Stomach (tissue), 9 donors: ENCODE measurements around the gene LCE2C. TPM values are rescaled to one million over a fixed set of nuclear protein-coding genes. Genes with fewer than 3 reads are reported as not detected.

Source experiments
- DNase-seq, 2 donors: peaks; one replicate each; pipeline versions ENCODE4 v3.0.0 to v3.0.0-alpha.2; 2013 to 2019
- H3K27ac ChIP-seq, 5 donors: fragments of 200-600 bp in 4 of 5; sonication (generic) in 4 of 5; one replicate each; pipeline ENCODE4 v1.5.1; 2013 to 2019; ENCODE audit warnings: mild to moderate bottlenecking in 1 of 5, moderate library complexity in 1 of 5
- H3K27me3 ChIP-seq, 3 donors: fragments of 200-600 bp; sonication (generic); one replicate each; pipeline ENCODE4 v1.5.1; 2017 to 2019; ENCODE audit warnings: mixed run types in 1 of 3
- H3K36me3 ChIP-seq, 4 donors: fragments of 200-600 bp; sonication (generic); 1 replicate in 3 of 4; 2 replicates in 1 of 4; pipeline ENCODE4 v1.5.1; 2016 to 2019
- H3K4me1 ChIP-seq, 4 donors: fragments of 200-600 bp; sonication (generic); one replicate each; pipeline ENCODE4 v1.5.1; 2016 to 2019
- H3K4me3 ChIP-seq, 4 donors: fragments of 200-600 bp; sonication (generic) in 3 of 4; one replicate each; pipeline ENCODE4 v1.5.1; 2016 to 2019; ENCODE audit warnings: mild to moderate bottlenecking in 1 of 4
- H3K9me3 ChIP-seq, 4 donors: fragments of 200-600 bp; sonication (generic); one replicate each; pipeline ENCODE4 v1.5.1; 2016 to 2019
- CTCF ChIP-seq, 7 experiments: fragments of 450-650 bp in 4 of 7; fragments of 200-600 bp in 3 of 7; sonication (generic) in 3 of 7; IDR thresholded peaks; one replicate each; pipeline ENCODE4 v1.5.1; 2016 to 2019; ENCODE audit warnings: antibody characterized with exemption in 7 of 7, control low read depth in 2 of 7, mild to moderate bottlenecking in 1 of 7
- EP300 ChIP-seq: sonication (generic); formaldehyde crosslinking; IDR thresholded peaks from one replicate; pipeline ENCODE4 v1.6.1; 2017; ENCODE audit warnings: antibody characterized with exemption
- POLR2A ChIP-seq, 4 donors: fragments of 450-650 bp; IDR thresholded peaks; one replicate each; pipeline ENCODE4 v1.6.1; 2016; ENCODE audit warnings: antibody characterized with exemption in 4 of 4, control low read depth in 2 of 4, mild to moderate bottlenecking in 1 of 4, moderate library complexity in 1 of 4
- POLR2AphosphoS5 ChIP-seq, 3 donors: sonication (generic); formaldehyde crosslinking; IDR thresholded peaks; one replicate each; pipeline ENCODE4 v1.6.1; 2016; ENCODE audit warnings: antibody characterized with exemption in 3 of 3
- WGBS, 5 donors: extraction: QIAGEN DNeasy Blood & Tissue Kit in 3 of 5; methylation state at CpG; one replicate each; pipeline versions ENCODE4 v1.1.5 to v1.1.7; 2013 to 2018; 5-methylcytosine and 5-hydroxymethylcytosine counted together
- intact Hi-C: fragments of 100-400 bp; cut with DNase I; formaldehyde crosslinking; loops from one replicate; pipeline ENCODE4 v1.15.1; 2023; ENCODE audit warnings: low total_unique reads
- polyA plus RNA-seq, 3 donors: library from polyadenylated mRNA; stranded (reverse); fragments of 200-250 nt; gene quantifications; one replicate each; pipeline ENCODE4 v1.2.3, GENCODE V29; 2013
- total RNA-seq, 5 donors: library from RNA; depleted of rRNA; stranded (reverse); fragments of >200 nt; gene quantifications; one replicate each; pipeline versions ENCODE4 v1.1.0 to v1.2.3, GENCODE V29; 2014 to 2016
- donor health status: healthy with polysubstance abuse.
- donor health status: Bipolar disorder and iron deficiency.
- donor health status: healthy.

LCE2C gene
- total and polyA plus RNA-seq, 8 donors, result not detected

GRCh38 chr1:152697701-152698600, 22.9 kb downstream of the LCE2C start, which contains the start of gene LCE2A:
TSS of gene LCE2A (plus strand) at chr1:152698345. CDS start at chr1:152698902, 557 bp downstream.
- no peaks in the 10 kb centered on the region for H3K4me1 ChIP-seq
- H3K27me3 ChIP-seq, result no peaks in the 10 kb centered on the region
- 40 to 61% (median 50%) methylated on average over 4 of the region's 4 CpGs for WGBS, 5 donors
- no peaks in the 10 kb centered on the region for H3K36me3 ChIP-seq
- no peak within 1 kb of the TSS for H3K27ac ChIP-seq
- peaks cover 0 to 3% (median 0%) of the 10 kb centered on the region in 4 donors for H3K9me3 ChIP-seq
- no peak for TF ChIP-seq POLR2AphosphoS5 (IDR thresholded peaks at IDR 0.05)
- TF ChIP-seq POLR2A (IDR thresholded peaks at IDR 0.05), result no peak
- no peak for TF ChIP-seq CTCF (IDR thresholded peaks at IDR 0.05)
- no peak for TF ChIP-seq EP300
- H3K4me3 ChIP-seq, result no peak within 1 kb of the TSS
- intact Hi-C loops, result no loop called here
- no peak for DNase-seq

- Histone ChIP-seq H3K4me1 (no peaks in the 10 kb centered on the region), H3K9me3 (peaks cover 0 to 4% (median 0%) of the 10 kb centered on the region in 4 donors), H3K27me3 (no peaks in the 10 kb centered on the region), H3K27ac (no peak overlapping the region), H3K36me3 (no peaks in the 10 kb centered on the region), H3K4me3 (no peak overlapping the region)
- no peak for TF ChIP-seq EP300
- no peak for TF ChIP-seq POLR2AphosphoS5 (IDR thresholded peaks at IDR 0.05)
- no peak for TF ChIP-seq CTCF (IDR thresholded peaks at IDR 0.05)
- TF ChIP-seq POLR2A (IDR thresholded peaks at IDR 0.05), result no peak
- intact Hi-C loops, result no loop called here
- DNase-seq, result no peak
- WGBS, 5 donors, result 80 to 87% (median 85%) methylated on average over 4 of the region's 4 CpGs
Measured at GRCh38 chr1:152699746-152700145, 24.7 kb downstream of the LCE2C start.

GRCh38 chr1:152707860-152708259, 32.8 kb downstream of the LCE2C start, which contains the start of gene LCE4A:
TSS of gene LCE4A (plus strand) at chr1:152708160. CDS start at chr1:152709076, 916 bp downstream.
- Histone ChIP-seq H3K9me3 (peaks cover 0 to 4% (median 0%) of the 10 kb centered on the region in 4 donors), H3K4me3 (no peak within 1 kb of the TSS), H3K27me3 (no peaks in the 10 kb centered on the region), H3K27ac (no peak within 1 kb of the TSS), H3K4me1 (no peaks in the 10 kb centered on the region), H3K36me3 (no peaks in the 10 kb centered on the region)
- TF ChIP-seq EP300 (no peak), CTCF (IDR thresholded peaks at IDR 0.05) (no peak), POLR2AphosphoS5 (IDR thresholded peaks at IDR 0.05) (no peak), POLR2A (IDR thresholded peaks at IDR 0.05) (no peak)
- intact Hi-C loops, result no loop called here
- WGBS, 5 donors, result 56 to 81% (median 76%) methylated on average over 2 of the region's 2 CpGs
- DNase-seq, result no peak

- Histone ChIP-seq H3K27me3 (peaks cover 0 to 10% (median 0%) of the 10 kb centered on the region in 3 donors), H3K4me1 (no peaks in the 10 kb centered on the region), H3K4me3 (no peak overlapping the region), H3K27ac (no peak overlapping the region), H3K36me3 (no peaks in the 10 kb centered on the region), H3K9me3 (peaks cover 0 to 13% (median 8%) of the 10 kb centered on the region in 4 donors)
- TF ChIP-seq EP300 (no peak), POLR2A (IDR thresholded peaks at IDR 0.05) (no peak), POLR2AphosphoS5 (IDR thresholded peaks at IDR 0.05) (no peak), CTCF (IDR thresholded peaks at IDR 0.05) (no peak)
- DNase-seq, result no peak
- intact Hi-C loops, result no loop called here
Measured at GRCh38 chr1:152718238-152718637, 43.2 kb downstream of the LCE2C start.
